T-helper 17 cell (primary cell): ENCODE measurements around the gene ZNF683. TPM values are rescaled to one million over a fixed set of nuclear protein-coding genes. Genes with fewer than 3 reads are reported as not detected.

Source experiments
- ATAC-seq: fragments of 150-1000 bp; cut with Tn5 transposase; 2 replicates; pipeline ENCODE4 v1.10.0; 2021; ENCODE audit warnings: mild to moderate bottlenecking, moderate library complexity
- DNase-seq, 3 donors: peaks; one replicate each; pipeline versions ENCODE4 v3.0.0 to v3.0.0-alpha.2; 2020 to 2021
- H3K9me3 ChIP-seq: one replicate; pipeline ENCODE4 v1.7.0; 2013; ENCODE audit warnings: low read length, mild to moderate bottlenecking; ENCODE audit not compliant: control insufficient read depth, poor library complexity, severe bottlenecking
- H3K27ac Mint-ChIP-seq: one replicate; pipeline ENCODE4 v1.8.0; 2022; ENCODE audit warnings: mild to moderate bottlenecking, moderate library complexity, mixed read lengths
- H3K27me3 Mint-ChIP-seq: one replicate; pipeline ENCODE4 v1.8.0; 2022; ENCODE audit warnings: mixed read lengths
- H3K36me3 Mint-ChIP-seq: one replicate; pipeline ENCODE4 v1.8.0; 2022; ENCODE audit warnings: low read depth, mixed read lengths
- H3K4me1 Mint-ChIP-seq: one replicate; pipeline ENCODE4 v1.8.0; 2022; ENCODE audit warnings: mild to moderate bottlenecking, mixed read lengths
- H3K4me3 Mint-ChIP-seq: one replicate; pipeline ENCODE4 v1.8.0; 2022; ENCODE audit warnings: mild to moderate bottlenecking, moderate library complexity, mixed read lengths
- total RNA-seq, 4 donors: library from RNA in 2 of 4; stranded (reverse) in 2 of 4; gene quantifications; one replicate each; pipeline ENCODE4 v1.2.3 and lab custom pipeline; 2022 to 2026

The ZNF683 gene
- total RNA-seq, 2 donors from 2014 or later = not detected

- H3K9me3 ChIP-seq = no peaks in the 10 kb centered on the region
- ATAC-seq = no peak
- H3K4me3 Mint-ChIP-seq = no peak overlapping the region
- DNase-seq = no peak
- H3K36me3 Mint-ChIP-seq = peaks cover 3% of the 10 kb centered on the region
- H3K4me1 Mint-ChIP-seq = peaks cover 15% of the 10 kb centered on the region
- H3K27ac Mint-ChIP-seq = no peak overlapping the region
- peaks cover 5% of the 10 kb centered on the region for H3K27me3 Mint-ChIP-seq
These were observed 21.6 kb downstream of the ZNF683 start for GRCh38 chr1:26350701-26351589.

- H3K27me3 Mint-ChIP-seq = peaks cover 5% of the 10 kb centered on the region
- H3K4me1 Mint-ChIP-seq = peaks cover 10% of the 10 kb centered on the region
- H3K36me3 Mint-ChIP-seq = peaks cover 3% of the 10 kb centered on the region
- H3K4me3 Mint-ChIP-seq = no peak overlapping the region
- no peak for DNase-seq
- no peaks in the 10 kb centered on the region for H3K9me3 ChIP-seq
- ATAC-seq = no peak
- H3K27ac Mint-ChIP-seq = no peak overlapping the region
These were observed 22.2 kb downstream of the ZNF683 start for GRCh38 chr1:26350343-26350700.

GRCh38 chr1:26349877-26350244 is 22.7 kb downstream of the ZNF683 start:
- ATAC-seq (no peak), DNase-seq (no peak)
- no peaks in the 10 kb centered on the region for H3K9me3 ChIP-seq
- Mint-ChIP-seq H3K27ac (no peak overlapping the region), H3K4me1 (peaks cover 10% of the 10 kb centered on the region), H3K4me3 (no peak overlapping the region), H3K27me3 (peaks cover 5% of the 10 kb centered on the region), H3K36me3 (peaks cover 3% of the 10 kb centered on the region)

GRCh38 chr1:26349188-26349876 is 23.2 kb downstream of the ZNF683 start:
- Mint-ChIP-seq H3K36me3 (peaks cover 3% of the 10 kb centered on the region), H3K27me3 (peaks cover 5% of the 10 kb centered on the region), H3K27ac (no peak overlapping the region), H3K4me3 (no peak overlapping the region), H3K4me1 (peaks cover 10% of the 10 kb centered on the region)
- DNase-seq = no peak
- no peak for ATAC-seq
- H3K9me3 ChIP-seq = no peaks in the 10 kb centered on the region

GRCh38 chr1:26346274-26347033 is 26.1 kb downstream of the ZNF683 start:
- H3K27me3 Mint-ChIP-seq = no peaks in the 10 kb centered on the region
- no peak overlapping the region for H3K27ac Mint-ChIP-seq
- DNase-seq (no peak), ATAC-seq (no peak)
- no peaks in the 10 kb centered on the region for H3K9me3 ChIP-seq
- no peaks in the 10 kb centered on the region for H3K36me3 Mint-ChIP-seq
- H3K4me1 Mint-ChIP-seq = peaks cover 6% of the 10 kb centered on the region
- no peak overlapping the region for H3K4me3 Mint-ChIP-seq

- no peaks in the 10 kb centered on the region for H3K9me3 ChIP-seq
- ATAC-seq = no peak
- no peaks in the 10 kb centered on the region for H3K27me3 Mint-ChIP-seq
- no peak overlapping the region for H3K4me3 Mint-ChIP-seq
- H3K36me3 Mint-ChIP-seq = no peaks in the 10 kb centered on the region
- peaks cover 3% of the 10 kb centered on the region for H3K4me1 Mint-ChIP-seq
- H3K27ac Mint-ChIP-seq = no peak overlapping the region
- DNase-seq = no peak
These were observed 26.8 kb downstream of the ZNF683 start for GRCh38 chr1:26345718-26346117.

- Mint-ChIP-seq H3K4me3 (no peak overlapping the region), H3K27me3 (no peaks in the 10 kb centered on the region), H3K27ac (no peak overlapping the region), H3K4me1 (peaks cover 3% of the 10 kb centered on the region), H3K36me3 (no peaks in the 10 kb centered on the region)
- H3K9me3 ChIP-seq = no peaks in the 10 kb centered on the region
- ATAC-seq = no peak
- no peak for DNase-seq
These were observed 28.2 kb downstream of the ZNF683 start for GRCh38 chr1:26344147-26344920.

GRCh38 chr1:26340047-26340481 is 32.5 kb downstream of the ZNF683 start:
- H3K36me3 Mint-ChIP-seq = no peaks in the 10 kb centered on the region
- H3K27me3 Mint-ChIP-seq = no peaks in the 10 kb centered on the region
- DNase-seq = no peak
- ATAC-seq = no peak
- peaks cover 7% of the 10 kb centered on the region for H3K4me1 Mint-ChIP-seq
- H3K4me3 Mint-ChIP-seq = no peak overlapping the region
- peak overlapping the region; percentile 54 for H3K27ac Mint-ChIP-seq
- H3K9me3 ChIP-seq = no peaks in the 10 kb centered on the region

- DNase-seq (no peak), ATAC-seq (no peak)
- Mint-ChIP-seq H3K27me3 (no peaks in the 10 kb centered on the region), H3K4me1 (peaks cover 7% of the 10 kb centered on the region), H3K36me3 (no peaks in the 10 kb centered on the region), H3K27ac (no peak overlapping the region), H3K4me3 (no peak overlapping the region)
- H3K9me3 ChIP-seq = no peaks in the 10 kb centered on the region
These were observed 33.9 kb downstream of the ZNF683 start for GRCh38 chr1:26338670-26339069.

GRCh38 chr1:26337625-26338024 is 34.9 kb downstream of the ZNF683 start:
- Mint-ChIP-seq H3K27me3 (no peaks in the 10 kb centered on the region), H3K4me3 (no peak overlapping the region), H3K4me1 (peaks cover 7% of the 10 kb centered on the region), H3K27ac (no peak overlapping the region), H3K36me3 (no peaks in the 10 kb centered on the region)
- no peak for DNase-seq
- ATAC-seq = no peak
- H3K9me3 ChIP-seq = no peaks in the 10 kb centered on the region

GRCh38 chr1:26337206-26337535 is 35.4 kb downstream of the ZNF683 start:
- ATAC-seq (no peak), DNase-seq (no peak)
- no peaks in the 10 kb centered on the region for H3K27me3 Mint-ChIP-seq
- H3K9me3 ChIP-seq = no peaks in the 10 kb centered on the region
- H3K4me3 Mint-ChIP-seq = peak overlapping the region; percentile 59
- H3K4me1 Mint-ChIP-seq = peaks cover 6% of the 10 kb centered on the region
- no peaks in the 10 kb centered on the region for H3K36me3 Mint-ChIP-seq
- no peak overlapping the region for H3K27ac Mint-ChIP-seq

- ATAC-seq = peak; percentile 91
- peak; percentile 69 to 90 (median 90) for DNase-seq
- Mint-ChIP-seq H3K27me3 (no peaks in the 10 kb centered on the region), H3K27ac (no peak overlapping the region), H3K4me3 (peak overlapping the region; percentile 94), H3K4me1 (peaks cover 4% of the 10 kb centered on the region), H3K36me3 (no peaks in the 10 kb centered on the region)
- no peaks in the 10 kb centered on the region for H3K9me3 ChIP-seq
These were observed 35.9 kb downstream of the ZNF683 start for GRCh38 chr1:26336477-26337205.
